ENCODE data around the gene DTHD1. TPM values are rescaled to one million over a fixed set of nuclear protein-coding genes. Genes with fewer than 3 reads are reported as not detected.

The DTHD1 gene
- total RNA-seq, 1 experiment from 2014 or later: not detected

DNA sequence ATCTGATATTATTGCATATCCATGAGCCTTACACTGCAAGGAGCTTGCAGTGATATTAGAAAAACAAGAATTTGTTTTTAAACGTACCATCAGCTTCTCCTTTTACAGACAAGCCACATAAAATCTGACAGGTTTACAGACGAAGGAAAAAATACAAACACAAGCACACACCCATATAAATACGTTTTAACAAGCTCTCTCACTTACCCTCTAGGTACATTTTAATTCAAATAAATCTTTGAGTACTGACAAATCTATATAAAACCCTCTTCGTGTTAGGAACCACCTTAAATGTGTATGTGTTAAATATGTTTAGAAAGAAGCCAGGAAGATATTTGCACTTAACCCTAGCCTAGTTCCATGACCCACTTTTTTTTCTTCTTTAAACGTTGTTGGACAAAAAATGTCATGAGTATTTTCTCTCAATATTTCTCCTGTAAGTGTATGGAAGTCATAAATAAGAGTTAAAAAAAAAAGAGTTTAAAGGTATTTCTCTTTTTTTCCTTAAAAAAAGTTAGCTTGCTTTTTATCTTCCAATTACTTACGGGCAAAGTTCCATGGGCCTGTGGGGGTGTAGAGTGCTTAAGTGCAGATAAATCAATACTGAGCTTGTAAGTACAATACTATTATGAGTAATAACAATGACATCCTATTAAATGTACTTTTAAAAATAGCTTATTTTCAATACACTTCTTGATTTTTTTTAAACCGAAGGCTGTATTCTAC is 38.6 kb upstream of the DTHD1 start:
- BruUV-seq (replicated peaks): TSS peak; percentile 49
- intact Hi-C loops (cut with micrococcal nuclease): no loop called here
- no peak for DNase-seq (ENCODE audit: low read depth, low spot score)
- POLR2A ChIA-PET: interaction anchor here (0.8 to 0.9 kb wide), 2 partner anchors 10 to 12 kb away, joined by 4 to 5 read pairs; no protein-coding TSS in a partner anchor
- peaks cover 61% of the 10 kb centered on the region for H3K79me2 ChIP-seq (ENCODE audit: insufficient read depth, low read length)
- peaks cover 18 to 29% of the 10 kb centered on the region in 2 experiments for H3K4me1 ChIP-seq (ENCODE audit: control insufficient read depth in 1 of 2, insufficient read depth in 2 of 2, low read length in 2 of 2)
- RAD21 ChIA-PET (ENCODE audit: low non-redundant PET in 1 of 2, low total read pairs in 2 of 2, uncharacterized antibody in 2 of 2, unreplicated experiment in 2 of 2): no interaction called here
- H3K9ac ChIP-seq (ENCODE audit: low read length): peak overlapping the region; percentile 77
- H3K4me2 ChIP-seq (ENCODE audit: low read length): peak overlapping the region; percentile 91
- H3K27me3 ChIP-seq (ENCODE audit: insufficient read depth, low read length): no peaks in the 10 kb centered on the region
- no peak overlapping the region for H2AFZ ChIP-seq (ENCODE audit: low read depth, low read length, poor library complexity, severe bottlenecking)
- H3K9me2 ChIP-seq (ENCODE audit: insufficient read depth): no peaks in the 10 kb centered on the region
- ATAC-seq: no peak
- H4K20me1 ChIP-seq (ENCODE audit: insufficient read depth): no peaks in the 10 kb centered on the region
- H3K27ac ChIP-seq (ENCODE audit: low read depth, low read length): no peak overlapping the region; the same call in 1 of the 2 replicates
- no peaks in the 10 kb centered on the region for H3K9me3 ChIP-seq (ENCODE audit: control insufficient read depth in 1 of 2, insufficient read depth in 1 of 2, low read depth in 1 of 2, low read length in 2 of 2)
- H3K4me3 ChIP-seq (replicated peaks in 1 of 2; ENCODE audit: low read depth in 1 of 2, low read length in 2 of 2): peak overlapping the region; percentile 73 to 78
- peaks cover 0 to 4% of the 10 kb centered on the region in 2 experiments; a peak in 1 of 4 replicates for H3K36me3 ChIP-seq (ENCODE audit: control insufficient read depth in 1 of 2, insufficient read depth in 2 of 2, low read length in 2 of 2)
- CTCF ChIA-PET: no interaction called here
- TF ChIP-seq EGR1 (IDR thresholded peaks at IDR 0.05; ENCODE audit: low read depth) (peak; percentile 54; the same call in 1 of the 2 replicates), FOSL1 (IDR thresholded peaks at IDR 0.05; ENCODE audit: low read depth) (0 out of 2 replicates have a peak, but pooled peaks have one; percentile 18), ZFX (IDR thresholded peaks at IDR 0.05) (no peak), SP1 (IDR thresholded peaks at IDR 0.05; ENCODE audit: low read depth) (peak; percentile 26; the same call in 1 of the 2 replicates)

DNA sequence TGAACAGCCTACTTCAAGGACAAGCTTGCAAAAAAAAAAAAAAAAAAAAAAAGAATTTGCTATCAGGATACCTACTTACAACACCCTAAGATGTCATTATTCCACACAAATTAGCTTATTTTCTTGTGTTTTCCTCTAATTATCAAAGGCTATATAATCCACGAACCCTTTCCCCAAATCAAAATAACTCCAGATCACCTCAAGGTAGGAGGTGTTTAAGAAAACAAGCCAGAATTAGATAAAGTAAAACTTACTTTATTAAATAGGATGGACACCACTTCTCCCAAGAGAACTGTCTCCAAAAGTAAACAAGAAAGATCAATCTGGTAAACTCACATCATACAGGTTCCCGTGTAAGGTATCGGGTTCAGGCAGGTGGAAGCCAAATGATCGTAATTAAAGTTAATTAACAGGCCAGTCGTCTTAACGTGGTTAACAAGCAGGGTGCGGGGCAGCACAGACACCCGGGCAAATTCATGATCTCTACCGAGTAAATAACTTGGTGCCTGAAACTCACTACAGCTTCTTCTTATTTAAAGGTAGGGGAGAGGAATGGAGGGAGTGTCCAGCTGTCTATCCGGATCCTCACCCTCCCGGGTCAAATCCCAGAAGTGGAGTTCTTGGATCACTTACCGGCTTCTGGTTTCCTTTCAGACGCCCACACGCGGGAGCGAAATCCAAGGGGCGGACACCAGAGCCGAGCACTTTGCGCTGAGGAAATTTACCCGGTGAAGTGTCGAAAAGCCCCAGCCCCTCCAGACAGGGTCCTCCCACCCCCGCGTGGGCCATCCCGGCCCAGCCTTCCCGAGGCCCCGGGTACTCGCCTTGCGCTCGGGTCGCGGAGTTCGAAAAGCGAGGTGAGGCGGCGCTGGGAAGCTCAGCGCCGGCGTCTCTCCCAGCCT is 37.8 kb upstream of the DTHD1 start:
- RAD21 ChIA-PET (ENCODE audit: low non-redundant PET in 1 of 2, low total read pairs in 2 of 2, uncharacterized antibody in 2 of 2, unreplicated experiment in 2 of 2): no interaction called here
- peak overlapping the region; percentile 91 for H3K4me2 ChIP-seq (ENCODE audit: low read length)
- H3K9me3 ChIP-seq (ENCODE audit: control insufficient read depth in 1 of 2, insufficient read depth in 1 of 2, low read depth in 1 of 2, low read length in 2 of 2): no peaks in the 10 kb centered on the region
- peak overlapping the region; percentile 73 to 78 for H3K4me3 ChIP-seq (replicated peaks in 1 of 2; ENCODE audit: low read depth in 1 of 2, low read length in 2 of 2)
- H3K79me2 ChIP-seq (ENCODE audit: insufficient read depth, low read length): peaks cover 54% of the 10 kb centered on the region
- peak overlapping the region; percentile 77 for H3K9ac ChIP-seq (ENCODE audit: low read length)
- peak; percentile 49 for ATAC-seq
- no peak for DNase-seq (ENCODE audit: low read depth, low spot score)
- peaks cover 0 to 4% of the 10 kb centered on the region in 2 experiments; a peak in 1 of 4 replicates for H3K36me3 ChIP-seq (ENCODE audit: control insufficient read depth in 1 of 2, insufficient read depth in 2 of 2, low read length in 2 of 2)
- no TSS peak for BruUV-seq (replicated peaks)
- POLR2A ChIA-PET: interaction anchor here (0.7 to 0.9 kb wide), 3 partner anchors 11 to 21 kb away, joined by 3 to 5 read pairs (median 4); no protein-coding TSS in a partner anchor
- intact Hi-C loops (cut with micrococcal nuclease): no loop called here
- no peaks in the 10 kb centered on the region for H3K27me3 ChIP-seq (ENCODE audit: insufficient read depth, low read length)
- peaks cover 18 to 29% of the 10 kb centered on the region in 2 experiments for H3K4me1 ChIP-seq (ENCODE audit: control insufficient read depth in 1 of 2, insufficient read depth in 2 of 2, low read length in 2 of 2)
- no peak overlapping the region for H2AFZ ChIP-seq (ENCODE audit: low read depth, low read length, poor library complexity, severe bottlenecking)
- peak overlapping the region; percentile 88 for H3K27ac ChIP-seq (ENCODE audit: low read depth, low read length)
- CTCF ChIA-PET: interaction anchor here (1.0 to 1.7 kb wide), 2 partner anchors 8 to 156 kb away, joined by 3 to 6 read pairs; no protein-coding TSS in a partner anchor
- no peaks in the 10 kb centered on the region for H4K20me1 ChIP-seq (ENCODE audit: insufficient read depth)
- H3K9me2 ChIP-seq (ENCODE audit: insufficient read depth): no peaks in the 10 kb centered on the region
- TF ChIP-seq, protein P1, sequence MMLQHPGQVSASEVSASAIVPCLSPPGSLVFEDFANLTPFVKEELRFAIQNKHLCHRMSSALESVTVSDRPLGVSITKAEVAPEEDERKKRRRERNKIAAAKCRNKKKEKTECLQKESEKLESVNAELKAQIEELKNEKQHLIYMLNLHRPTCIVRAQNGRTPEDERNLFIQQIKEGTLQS (IDR thresholded peaks at IDR 0.05): no peak
- TF ChIP-seq CEBPB (IDR thresholded peaks at IDR 0.05; ENCODE audit: low read depth) (no peak), ZFX (IDR thresholded peaks at IDR 0.05) (no peak), EGR1 (IDR thresholded peaks at IDR 0.05; ENCODE audit: low read depth) (peak; percentile 48; the same call in 1 of the 2 replicates), ZBTB33 (IDR thresholded peaks at IDR 0.05; ENCODE audit: extremely low read depth, insufficient replicate concordance, low read length) (no peak), YY1 (IDR thresholded peaks at IDR 0.05; ENCODE audit: extremely low read depth, insufficient replicate concordance, low read depth, low read length) (no peak), SP1 (IDR thresholded peaks at IDR 0.05; ENCODE audit: low read depth) (no peak), SRF (IDR thresholded peaks at IDR 0.05; ENCODE audit: low read depth) (no peak)
- TF ChIP-seq, protein P2, sequence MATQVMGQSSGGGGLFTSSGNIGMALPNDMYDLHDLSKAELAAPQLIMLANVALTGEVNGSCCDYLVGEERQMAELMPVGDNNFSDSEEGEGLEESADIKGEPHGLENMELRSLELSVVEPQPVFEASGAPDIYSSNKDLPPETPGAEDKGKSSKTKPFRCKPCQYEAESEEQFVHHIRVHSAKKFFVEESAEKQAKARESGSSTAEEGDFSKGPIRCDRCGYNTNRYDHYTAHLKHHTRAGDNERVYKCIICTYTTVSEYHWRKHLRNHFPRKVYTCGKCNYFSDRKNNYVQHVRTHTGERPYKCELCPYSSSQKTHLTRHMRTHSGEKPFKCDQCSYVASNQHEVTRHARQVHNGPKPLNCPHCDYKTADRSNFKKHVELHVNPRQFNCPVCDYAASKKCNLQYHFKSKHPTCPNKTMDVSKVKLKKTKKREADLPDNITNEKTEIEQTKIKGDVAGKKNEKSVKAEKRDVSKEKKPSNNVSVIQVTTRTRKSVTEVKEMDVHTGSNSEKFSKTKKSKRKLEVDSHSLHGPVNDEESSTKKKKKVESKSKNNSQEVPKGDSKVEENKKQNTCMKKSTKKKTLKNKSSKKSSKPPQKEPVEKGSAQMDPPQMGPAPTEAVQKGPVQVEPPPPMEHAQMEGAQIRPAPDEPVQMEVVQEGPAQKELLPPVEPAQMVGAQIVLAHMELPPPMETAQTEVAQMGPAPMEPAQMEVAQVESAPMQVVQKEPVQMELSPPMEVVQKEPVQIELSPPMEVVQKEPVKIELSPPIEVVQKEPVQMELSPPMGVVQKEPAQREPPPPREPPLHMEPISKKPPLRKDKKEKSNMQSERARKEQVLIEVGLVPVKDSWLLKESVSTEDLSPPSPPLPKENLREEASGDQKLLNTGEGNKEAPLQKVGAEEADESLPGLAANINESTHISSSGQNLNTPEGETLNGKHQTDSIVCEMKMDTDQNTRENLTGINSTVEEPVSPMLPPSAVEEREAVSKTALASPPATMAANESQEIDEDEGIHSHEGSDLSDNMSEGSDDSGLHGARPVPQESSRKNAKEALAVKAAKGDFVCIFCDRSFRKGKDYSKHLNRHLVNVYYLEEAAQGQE (IDR thresholded peaks at IDR 0.05; ENCODE audit: low read depth): no peak

All from HCT116 (cell line).